Fibroblast of lung (primary cell): ENCODE measurements around the gene DPY19L1.
"Not testable (repeated sequence)": the region's sequence is repeated elsewhere in the genome, so short reads cannot be mapped to it uniquely, and the experiment has no call there.

Experiments used
- CTCF ChIP-seq, 2 donors: IDR thresholded peaks in 1 of 2; conservative IDR thresholded peaks in 1 of 2; 1 replicate in 1 of 2; 2 replicates in 1 of 2; pipeline ENCODE4 v1.5.1; 2011 to 2012; ENCODE audit warnings: low read length in 2 of 2, control low read depth in 1 of 2, inconsistent platforms in 1 of 2, low read depth in 1 of 2, mild to moderate bottlenecking in 1 of 2
- EZH2 ChIP-seq: IDR thresholded peaks from 2 replicates; pipeline ENCODE4 v1.5.1; 2012; ENCODE audit warnings: low read length, control low read depth, mild to moderate bottlenecking; ENCODE audit errors: missing control alignments

DNA sequence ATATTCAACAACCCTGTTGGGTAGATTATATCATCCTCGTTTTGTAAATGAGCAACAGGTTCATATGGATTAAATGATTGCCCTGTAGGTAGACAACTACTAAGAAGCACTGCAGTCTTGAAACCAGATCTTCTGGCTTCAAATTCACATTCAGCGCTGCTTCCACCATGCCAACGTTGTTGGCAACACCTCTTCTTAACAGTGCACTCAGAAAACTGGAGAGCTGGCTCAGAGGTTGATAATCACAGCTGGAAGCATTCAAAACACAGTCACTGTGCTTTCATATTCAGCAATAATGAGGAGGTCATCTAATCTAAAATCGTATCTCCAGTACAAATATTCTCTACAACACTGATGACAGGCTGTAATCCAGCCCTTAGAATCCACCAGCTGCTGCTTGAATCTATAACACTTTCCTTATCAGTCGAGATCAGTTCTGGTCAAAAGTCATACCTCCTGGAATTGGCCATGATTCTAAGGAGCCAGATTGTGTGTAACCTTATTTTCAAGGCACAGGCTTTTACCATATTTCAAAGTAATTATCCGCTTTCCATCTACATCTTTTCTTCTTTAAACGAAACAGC lies 91.3 kb downstream of the DPY19L1 start:
- TF ChIP-seq EZH2; CTCF (conservative IDR thresholded peaks at IDR 0.05 in 1 of 2, IDR thresholded peaks at IDR 0.05 in 1 of 2; ENCODE audit: low read depth in 1 of 2, low read length in 2 of 2): not testable (repeated sequence)
